ENCODE data around the gene RPE65. TPM values are rescaled to one million over a fixed set of nuclear protein-coding genes. Genes with fewer than 3 reads are reported as not detected.
A peak's percentile ranks its signal among the peaks of the same experiment; 100 is the strongest.

The RPE65 gene
- total and polyA plus RNA-seq, 2 experiments from 2014 or later, result not detected

GRCh38 chr1:68442822-68443556, 6.8 kb downstream of the RPE65 start:
- Histone ChIP-seq H3K4me3 (no peak overlapping the region), H3F3A (ENCODE audit: insufficient read depth) (no peaks in the 10 kb centered on the region), H3K4me2 (ENCODE audit: unreplicated experiment) (no peak overlapping the region), H3K27ac (no peak overlapping the region), H4K20me1 (ENCODE audit: insufficient read depth) (no peaks in the 10 kb centered on the region), H3K9me3 (ENCODE audit: low read depth) (no peaks in the 10 kb centered on the region), H3K36me3 (ENCODE audit: low read depth) (no peaks in the 10 kb centered on the region), H3K27me3 (replicated peaks; ENCODE audit: insufficient read depth) (peaks cover 3% of the 10 kb centered on the region), H2AFZ (no peak overlapping the region), H3K9me2 (ENCODE audit: insufficient read depth) (no peaks in the 10 kb centered on the region), H3K4me1 (ENCODE audit: insufficient read depth) (no peaks in the 10 kb centered on the region), H3K9ac (no peak overlapping the region), H3K79me2 (ENCODE audit: insufficient read depth) (no peaks in the 10 kb centered on the region)
- 39 to 40% methylated on average over 5 of the region's 5 CpGs for WGBS, 2 experiments (ENCODE audit: low coverage in 1 of 2, low lambda C conversion rate in 2 of 2, missing lambda C conversion rate in 2 of 2)
- TF ChIP-seq EZH2phosphoT487 (IDR thresholded peaks at IDR 0.05; ENCODE audit: insufficient read depth, low read depth), result no peak
- TF ChIP-seq EZH2 (IDR thresholded peaks at IDR 0.05; ENCODE audit: insufficient read depth, poor library complexity, severe bottlenecking), result no peak
- DNase-seq, result peak; percentile 87
- in situ Hi-C loops (cut with MboI), result no loop called here

DNA sequence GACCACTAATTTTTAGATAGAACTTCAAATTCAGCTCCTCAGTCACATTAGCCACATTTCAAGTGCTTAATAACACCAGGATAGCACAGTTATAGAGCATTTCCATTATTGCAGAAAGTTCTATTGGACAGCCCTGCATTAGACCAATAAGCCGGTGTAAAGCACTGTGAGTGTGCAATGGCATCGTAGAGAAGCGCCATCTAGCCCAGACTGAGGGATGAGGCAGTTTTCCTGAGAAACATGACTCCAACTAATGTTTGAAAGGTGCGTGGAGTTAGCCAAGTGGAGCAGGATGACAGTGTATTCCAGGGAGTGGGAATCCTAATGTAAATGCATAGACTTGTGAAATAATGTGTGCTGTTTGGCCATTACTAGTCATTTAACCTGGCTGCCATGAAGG, 7.7 kb downstream of the RPE65 start:
- Histone ChIP-seq H3K9ac (no peak overlapping the region), H3K79me2 (ENCODE audit: insufficient read depth) (no peaks in the 10 kb centered on the region), H3K9me2 (ENCODE audit: insufficient read depth) (no peaks in the 10 kb centered on the region), H3K27me3 (replicated peaks; ENCODE audit: insufficient read depth) (peaks cover 3% of the 10 kb centered on the region; the same call in 1 of the 2 replicates), H3K9me3 (ENCODE audit: low read depth) (no peaks in the 10 kb centered on the region), H3K4me1 (ENCODE audit: insufficient read depth) (no peaks in the 10 kb centered on the region), H3F3A (ENCODE audit: insufficient read depth) (no peaks in the 10 kb centered on the region), H3K4me3 (no peak overlapping the region), H2AFZ (no peak overlapping the region), H3K4me2 (ENCODE audit: unreplicated experiment) (no peak overlapping the region), H3K27ac (no peak overlapping the region), H4K20me1 (ENCODE audit: insufficient read depth) (no peaks in the 10 kb centered on the region), H3K36me3 (ENCODE audit: low read depth) (no peaks in the 10 kb centered on the region)
- TF ChIP-seq EZH2phosphoT487 (IDR thresholded peaks at IDR 0.05; ENCODE audit: insufficient read depth, low read depth) (no peak), EZH2 (IDR thresholded peaks at IDR 0.05; ENCODE audit: insufficient read depth, poor library complexity, severe bottlenecking) (no peak)
- DNase-seq, result no peak
- in situ Hi-C loops (cut with MboI), result no loop called here
- 86 to 91% methylated on average over 4 of the region's 4 CpGs for WGBS, 2 experiments (ENCODE audit: low coverage in 1 of 2, low lambda C conversion rate in 2 of 2, missing lambda C conversion rate in 2 of 2)

DNA sequence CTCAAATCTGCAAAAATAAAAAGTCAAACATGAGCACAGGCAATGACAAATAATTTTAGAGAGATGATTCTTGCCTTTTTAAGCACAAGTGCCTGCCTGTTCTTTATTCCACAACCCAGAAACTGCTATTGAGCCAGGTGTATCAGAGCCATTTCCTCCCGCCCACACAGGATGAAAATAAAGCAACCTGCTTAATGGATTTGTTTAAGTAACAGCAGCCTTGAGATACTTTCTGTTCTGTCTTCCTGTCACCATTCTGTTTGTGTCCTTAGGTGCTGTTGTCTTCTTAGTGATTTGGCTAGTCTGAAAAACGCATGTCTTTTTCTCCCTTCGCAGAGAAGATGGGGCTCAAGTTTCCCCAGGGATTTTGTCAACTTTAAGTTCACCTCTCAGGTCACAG, 11.4 kb downstream of the RPE65 start:
- H3K9me2 ChIP-seq (ENCODE audit: insufficient read depth), result no peaks in the 10 kb centered on the region
- no peaks in the 10 kb centered on the region for H3F3A ChIP-seq (ENCODE audit: insufficient read depth)
- in situ Hi-C loops (cut with MboI), result no loop called here
- no peak overlapping the region for H2AFZ ChIP-seq
- WGBS, 2 experiments (ENCODE audit: low coverage in 1 of 2, low lambda C conversion rate in 2 of 2, missing lambda C conversion rate in 2 of 2), result 49 to 56% methylated on average over 3 of the region's 3 CpGs
- H3K4me1 ChIP-seq (ENCODE audit: insufficient read depth), result no peaks in the 10 kb centered on the region
- H3K36me3 ChIP-seq (ENCODE audit: low read depth), result no peaks in the 10 kb centered on the region
- no peak overlapping the region for H3K27ac ChIP-seq
- no peak overlapping the region for H3K9ac ChIP-seq
- H3K79me2 ChIP-seq (ENCODE audit: insufficient read depth), result no peaks in the 10 kb centered on the region
- DNase-seq, result no peak
- H3K4me2 ChIP-seq (ENCODE audit: unreplicated experiment), result no peak overlapping the region
- no peak overlapping the region for H3K4me3 ChIP-seq
- peaks cover 3% of the 10 kb centered on the region; the same call in 1 of the 2 replicates for H3K27me3 ChIP-seq (replicated peaks; ENCODE audit: insufficient read depth)
- no peaks in the 10 kb centered on the region for H3K9me3 ChIP-seq (ENCODE audit: low read depth)
- H4K20me1 ChIP-seq (ENCODE audit: insufficient read depth), result no peaks in the 10 kb centered on the region
- TF ChIP-seq EZH2phosphoT487 (IDR thresholded peaks at IDR 0.05; ENCODE audit: insufficient read depth, low read depth) (no peak), EZH2 (IDR thresholded peaks at IDR 0.05; ENCODE audit: insufficient read depth, poor library complexity, severe bottlenecking) (no peak)

DNA sequence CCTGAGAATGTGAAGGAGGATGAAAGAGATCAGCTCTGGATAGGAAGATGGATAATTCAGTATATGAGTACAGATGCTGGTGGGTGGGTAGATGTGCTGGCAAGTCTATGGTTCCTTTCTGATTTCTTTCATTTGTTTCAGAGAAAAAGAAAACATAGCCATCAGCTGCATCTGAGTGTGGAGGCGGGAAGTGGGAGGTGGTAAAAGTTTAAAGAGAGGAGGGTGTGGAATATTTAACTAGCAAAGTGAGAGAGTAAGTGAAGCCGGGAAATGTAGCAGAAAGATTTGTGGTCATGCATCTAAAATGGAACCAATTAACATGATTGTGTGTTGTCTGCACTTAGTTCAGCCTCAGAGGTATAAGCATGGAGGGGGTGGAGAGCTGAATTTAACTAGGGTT, 16.4 kb downstream of the RPE65 start:
- H3K9ac ChIP-seq, result no peak overlapping the region
- H3K4me3 ChIP-seq, result no peak overlapping the region
- no peaks in the 10 kb centered on the region for H3K9me3 ChIP-seq (ENCODE audit: low read depth)
- WGBS, 2 experiments (ENCODE audit: low coverage in 1 of 2, low lambda C conversion rate in 2 of 2, missing lambda C conversion rate in 2 of 2), result 38 to 44% methylated on average over 2 of the region's 2 CpGs
- H3K79me2 ChIP-seq (ENCODE audit: insufficient read depth), result no peaks in the 10 kb centered on the region
- no peaks in the 10 kb centered on the region for H3K4me1 ChIP-seq (ENCODE audit: insufficient read depth)
- H3K27ac ChIP-seq, result no peak overlapping the region
- no peaks in the 10 kb centered on the region for H4K20me1 ChIP-seq (ENCODE audit: insufficient read depth)
- in situ Hi-C loops (cut with MboI), result no loop called here
- H3K27me3 ChIP-seq (replicated peaks; ENCODE audit: insufficient read depth), result no peaks in the 10 kb centered on the region
- H2AFZ ChIP-seq, result no peak overlapping the region
- H3K36me3 ChIP-seq (ENCODE audit: low read depth), result no peaks in the 10 kb centered on the region
- no peaks in the 10 kb centered on the region for H3F3A ChIP-seq (ENCODE audit: insufficient read depth)
- DNase-seq, result no peak
- no peak overlapping the region for H3K4me2 ChIP-seq (ENCODE audit: unreplicated experiment)
- no peaks in the 10 kb centered on the region for H3K9me2 ChIP-seq (ENCODE audit: insufficient read depth)
- TF ChIP-seq EZH2phosphoT487 (IDR thresholded peaks at IDR 0.05; ENCODE audit: insufficient read depth, low read depth) (no peak), EZH2 (IDR thresholded peaks at IDR 0.05; ENCODE audit: insufficient read depth, poor library complexity, severe bottlenecking) (no peak)
